Peyer's patch (tissue), 4 donors: Measurements from ENCODE around the gene NOS1. TPM values are rescaled to one million over a fixed set of nuclear protein-coding genes. Genes with fewer than 3 reads are reported as not detected.

ENCODE experiments used
- DNase-seq, 3 donors: peaks; one replicate each; pipeline ENCODE4 v3.0.0-alpha.2; 2017 to 2019
- H3K27ac ChIP-seq, 4 donors: fragments of 200-600 bp; sonication (generic); one replicate each; pipeline ENCODE4 v1.5.1; 2016 to 2019
- H3K27me3 ChIP-seq, 2 donors: fragments of 200-600 bp; sonication (generic); one replicate each; pipeline ENCODE4 v1.5.1; 2019
- H3K36me3 ChIP-seq, 3 donors: fragments of 200-600 bp; sonication (generic); one replicate each; pipeline ENCODE4 v1.5.1; 2016 to 2019
- H3K4me1 ChIP-seq, 4 donors: fragments of 200-600 bp; sonication (generic); one replicate each; pipeline ENCODE4 v1.5.1; 2016 to 2019
- H3K4me3 ChIP-seq, 4 donors: fragments of 200-600 bp; sonication (generic); 1 replicate in 3 of 4; 2 replicates in 1 of 4; pipeline ENCODE4 v1.5.1; 2016 to 2019; ENCODE audit warnings: mild to moderate bottlenecking in 1 of 4
- H3K9me3 ChIP-seq, 4 donors: fragments of 200-600 bp; sonication (generic); one replicate each; pipeline ENCODE4 v1.5.1; 2016 to 2019; ENCODE audit warnings: mild to moderate bottlenecking in 1 of 4
- POLR2A ChIP-seq, 2 donors: fragments of 450-650 bp; IDR thresholded peaks; one replicate each; pipeline ENCODE4 v1.5.1; 2017; ENCODE audit warnings: antibody characterized with exemption in 2 of 2, mild to moderate bottlenecking in 2 of 2, moderate library complexity in 2 of 2
- total RNA-seq, 4 donors: library from RNA; depleted of rRNA; stranded (reverse); fragments of >200 nt; gene quantifications; one replicate each; pipeline ENCODE4 v1.1.0, GENCODE V29; 2016
- TF ChIP-seq, protein P1 (sequence below), 6 experiments: fragments of 450-650 bp in 4 of 6; fragments of 200-600 bp in 2 of 6; sonication (generic) in 1 of 6; IDR thresholded peaks; one replicate each; pipeline ENCODE4 v1.5.1; 2017 to 2019; ENCODE audit warnings: antibody characterized with exemption in 6 of 6, mild to moderate bottlenecking in 3 of 6, moderate library complexity in 1 of 6

The NOS1 gene
- total RNA-seq, 4 donors from 2014 or later, result 0.40 to 0.57 TPM; not detected in 2

DNA sequence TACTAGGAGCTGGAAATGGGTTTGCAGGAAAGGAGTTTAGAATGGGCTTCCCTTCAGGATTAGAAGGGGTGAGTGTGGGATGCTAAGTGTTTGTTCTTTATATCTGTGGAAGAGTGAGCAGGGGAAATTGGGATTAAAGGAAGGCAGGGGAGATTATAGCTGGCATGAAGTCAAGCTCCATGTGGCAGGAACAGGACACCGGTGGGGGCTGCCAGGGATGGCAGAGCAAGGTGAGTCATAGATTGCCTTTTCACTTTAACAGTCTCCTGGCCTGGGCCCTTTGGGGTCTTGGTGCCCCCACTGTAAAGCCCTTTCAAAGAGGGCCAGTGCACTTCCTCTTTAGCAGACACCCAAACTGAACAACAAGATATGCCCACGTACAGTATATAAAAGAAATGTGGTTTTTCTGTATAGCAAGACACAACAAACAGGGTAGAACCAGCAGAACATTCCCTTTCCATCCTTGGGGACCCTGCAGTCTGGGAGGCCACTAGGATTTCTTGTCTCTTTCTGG, 148.1 kb downstream of the NOS1 start:
- Histone ChIP-seq H3K36me3 (no peaks in the 10 kb centered on the region), H3K4me3 (no peak overlapping the region), H3K27me3 (no peaks in the 10 kb centered on the region), H3K4me1 (no peaks in the 10 kb centered on the region), H3K27ac (no peak overlapping the region), H3K9me3 (no peaks in the 10 kb centered on the region)
- TF ChIP-seq, protein P1, sequence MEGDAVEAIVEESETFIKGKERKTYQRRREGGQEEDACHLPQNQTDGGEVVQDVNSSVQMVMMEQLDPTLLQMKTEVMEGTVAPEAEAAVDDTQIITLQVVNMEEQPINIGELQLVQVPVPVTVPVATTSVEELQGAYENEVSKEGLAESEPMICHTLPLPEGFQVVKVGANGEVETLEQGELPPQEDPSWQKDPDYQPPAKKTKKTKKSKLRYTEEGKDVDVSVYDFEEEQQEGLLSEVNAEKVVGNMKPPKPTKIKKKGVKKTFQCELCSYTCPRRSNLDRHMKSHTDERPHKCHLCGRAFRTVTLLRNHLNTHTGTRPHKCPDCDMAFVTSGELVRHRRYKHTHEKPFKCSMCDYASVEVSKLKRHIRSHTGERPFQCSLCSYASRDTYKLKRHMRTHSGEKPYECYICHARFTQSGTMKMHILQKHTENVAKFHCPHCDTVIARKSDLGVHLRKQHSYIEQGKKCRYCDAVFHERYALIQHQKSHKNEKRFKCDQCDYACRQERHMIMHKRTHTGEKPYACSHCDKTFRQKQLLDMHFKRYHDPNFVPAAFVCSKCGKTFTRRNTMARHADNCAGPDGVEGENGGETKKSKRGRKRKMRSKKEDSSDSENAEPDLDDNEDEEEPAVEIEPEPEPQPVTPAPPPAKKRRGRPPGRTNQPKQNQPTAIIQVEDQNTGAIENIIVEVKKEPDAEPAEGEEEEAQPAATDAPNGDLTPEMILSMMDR (IDR thresholded peaks at IDR 0.05), result no peak
- no peak for TF ChIP-seq POLR2A (IDR thresholded peaks at IDR 0.05)
- DNase-seq, result no peak

DNA sequence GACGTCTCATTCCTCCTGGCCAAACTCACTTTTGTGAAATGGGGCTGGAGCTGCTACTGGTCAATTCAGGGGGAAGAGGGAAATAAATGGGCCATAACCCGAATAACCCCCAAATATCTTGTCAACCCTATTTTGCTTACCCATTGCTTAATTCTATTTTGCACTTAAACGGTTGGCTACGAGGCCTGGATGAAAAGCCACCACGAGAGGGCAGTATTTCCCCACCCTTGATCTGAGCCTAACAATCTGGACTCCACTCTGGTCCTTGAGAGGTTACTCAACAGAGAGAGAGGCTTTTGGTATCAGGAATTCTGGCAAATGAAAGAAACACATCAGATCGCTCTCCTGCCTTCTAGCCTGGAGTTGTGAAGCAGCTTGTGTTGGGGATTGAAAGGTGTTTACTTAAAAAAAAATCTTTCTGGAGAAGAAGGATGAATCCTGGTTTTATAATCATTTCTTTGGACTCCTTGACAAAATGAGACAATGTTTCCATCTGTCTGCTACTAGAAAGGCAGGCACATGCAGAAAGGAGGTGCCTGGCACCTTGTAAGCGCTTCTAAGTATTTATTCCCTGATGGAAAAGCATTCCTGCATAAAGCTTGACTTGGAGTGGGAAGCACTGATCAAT, 148.7 kb downstream of the NOS1 start:
- DNase-seq, result peak; percentile 56 to 83 (median 60)
- Histone ChIP-seq H3K36me3 (no peaks in the 10 kb centered on the region), H3K27ac (no peak overlapping the region), H3K4me3 (no peak overlapping the region), H3K9me3 (no peaks in the 10 kb centered on the region), H3K4me1 (no peaks in the 10 kb centered on the region), H3K27me3 (no peaks in the 10 kb centered on the region)
- no peak for TF ChIP-seq POLR2A (IDR thresholded peaks at IDR 0.05)
- TF ChIP-seq, protein P1 (IDR thresholded peaks at IDR 0.05), result peak; percentile 62 to 93 (median 76)

DNA sequence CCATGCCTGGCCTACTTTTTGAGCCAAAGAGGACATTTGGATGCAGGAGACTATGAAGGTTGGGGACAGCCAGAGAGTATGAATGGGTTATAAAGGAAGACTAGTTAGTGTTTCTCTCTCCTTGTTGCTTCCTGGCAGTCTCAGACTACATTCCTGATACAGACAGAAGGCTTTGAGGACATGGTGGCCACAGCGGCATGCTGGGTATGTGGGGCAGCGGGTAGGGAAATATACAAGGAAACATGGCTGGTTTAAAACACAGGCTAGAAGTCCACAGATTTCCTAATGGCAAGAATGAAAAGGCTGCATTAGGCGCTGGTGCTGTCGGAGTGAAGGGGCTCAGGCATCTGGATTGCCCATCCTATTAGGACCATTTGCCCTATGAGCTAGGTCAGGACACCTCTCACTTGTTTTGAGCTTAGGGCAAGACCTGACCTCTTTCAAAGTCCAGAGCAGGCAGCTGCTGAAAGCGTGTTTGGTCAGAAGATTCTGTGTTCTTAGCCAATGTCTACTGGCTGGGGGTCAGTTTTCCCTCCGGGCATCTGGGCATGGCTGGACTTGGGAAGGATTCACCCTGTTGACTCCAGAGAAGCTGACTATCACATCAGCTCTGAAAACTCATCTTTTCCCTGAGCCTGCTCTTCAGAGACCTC, 151.0 kb downstream of the NOS1 start:
- Histone ChIP-seq H3K27ac (no peak overlapping the region), H3K36me3 (no peaks in the 10 kb centered on the region), H3K9me3 (no peaks in the 10 kb centered on the region), H3K4me1 (no peaks in the 10 kb centered on the region), H3K4me3 (no peak overlapping the region), H3K27me3 (no peaks in the 10 kb centered on the region)
- DNase-seq, result no peak
- TF ChIP-seq, protein P1 (IDR thresholded peaks at IDR 0.05), result no peak
- no peak for TF ChIP-seq POLR2A (IDR thresholded peaks at IDR 0.05)

DNA sequence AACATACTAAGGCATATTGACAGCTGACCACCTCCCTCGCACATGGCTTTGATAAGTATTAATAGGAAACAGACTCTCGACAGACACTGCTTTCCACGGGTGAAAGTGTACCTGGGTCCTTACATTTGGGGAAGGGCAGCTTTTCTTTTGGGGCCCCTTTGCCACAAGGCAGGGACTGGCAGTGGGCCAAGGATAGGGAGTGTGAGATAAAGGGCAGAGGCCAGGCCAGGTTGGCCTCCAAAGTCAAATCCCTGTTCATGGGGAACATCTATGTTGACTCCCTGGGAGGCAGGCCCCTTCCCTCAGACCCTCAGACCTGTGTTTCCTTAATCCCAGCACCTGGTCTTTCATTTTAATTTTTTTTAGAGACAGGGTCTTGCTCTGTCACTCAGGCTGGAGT, 151.8 kb downstream of the NOS1 start:
- no peak overlapping the region for H3K27ac ChIP-seq
- no peak for DNase-seq
- no peaks in the 10 kb centered on the region for H3K4me1 ChIP-seq
- no peaks in the 10 kb centered on the region for H3K27me3 ChIP-seq
- H3K4me3 ChIP-seq, result no peak overlapping the region
- H3K9me3 ChIP-seq, result no peaks in the 10 kb centered on the region
- TF ChIP-seq, protein P1 (IDR thresholded peaks at IDR 0.05), result no peak
- TF ChIP-seq POLR2A (IDR thresholded peaks at IDR 0.05), result no peak
- H3K36me3 ChIP-seq, result no peaks in the 10 kb centered on the region

- H3K4me1 ChIP-seq, result no peaks in the 10 kb centered on the region
- DNase-seq, result no peak
- no peaks in the 10 kb centered on the region for H3K27me3 ChIP-seq
- H3K36me3 ChIP-seq, result no peaks in the 10 kb centered on the region
- no peak overlapping the region for H3K4me3 ChIP-seq
- TF ChIP-seq, protein P1 (IDR thresholded peaks at IDR 0.05), result no peak
- no peak for TF ChIP-seq POLR2A (IDR thresholded peaks at IDR 0.05)
- H3K27ac ChIP-seq, result no peak overlapping the region
- no peaks in the 10 kb centered on the region for H3K9me3 ChIP-seq
Measured at GRCh38 chr12:117208811-117209455, 152.5 kb downstream of the NOS1 start.
